ENCODE data around the gene SSUH2.
"Not testable (repeated sequence)": the region's sequence is repeated elsewhere in the genome, so short reads cannot be mapped to it uniquely, and the experiment has no call there.

SSUH2 gene

GRCh38 chr3:8593021-8593827 lies 51.4 kb downstream of the SSUH2 start:
- H3K27ac ChIP-seq = no peak overlapping the region
- H3K36me3 ChIP-seq (ENCODE audit: insufficient read depth, low read length) = no peaks in the 10 kb centered on the region
- no peak for DNase-seq (ENCODE audit: low read depth, low spot score)
- TF ChIP-seq FOXP2 (optimal IDR thresholded peaks at IDR 0.05; ENCODE audit: control extremely low read depth, extremely low read length, insufficient read depth) (no peak), POLR2AphosphoS5 (IDR thresholded peaks at IDR 0.05; ENCODE audit: borderline replicate concordance, low read depth, low read length) (no peak), EZH2 (IDR thresholded peaks at IDR 0.05) (no peak)
- H3K9me3 ChIP-seq (ENCODE audit: low read depth, low read length) = no peaks in the 10 kb centered on the region
- H3K9ac ChIP-seq (ENCODE audit: insufficient read length) = no peak overlapping the region
- H3K4me3 ChIP-seq = no peak overlapping the region

GRCh38 chr3:8589880-8590556 lies 54.6 kb downstream of the SSUH2 start:
- H3K27ac ChIP-seq = no peak overlapping the region
- H3K4me3 ChIP-seq = no peak overlapping the region
- H3K9ac ChIP-seq (ENCODE audit: insufficient read length) = no peak overlapping the region
- no peaks in the 10 kb centered on the region for H3K36me3 ChIP-seq (ENCODE audit: insufficient read depth, low read length)
- no peak for TF ChIP-seq EZH2 (IDR thresholded peaks at IDR 0.05)
- TF ChIP-seq FOXP2 (optimal IDR thresholded peaks at IDR 0.05; ENCODE audit: control extremely low read depth, extremely low read length, insufficient read depth) = no peak
- TF ChIP-seq POLR2AphosphoS5 (IDR thresholded peaks at IDR 0.05; ENCODE audit: borderline replicate concordance, low read depth, low read length) = no peak
- no peaks in the 10 kb centered on the region for H3K9me3 ChIP-seq (ENCODE audit: low read depth, low read length)
- DNase-seq (ENCODE audit: low read depth, low spot score) = no peak

GRCh38 chr3:8584661-8585060 lies 59.9 kb downstream of the SSUH2 start:
- H3K9me3 ChIP-seq (ENCODE audit: low read depth, low read length) = no peaks in the 10 kb centered on the region
- TF ChIP-seq EZH2 (IDR thresholded peaks at IDR 0.05) = no peak
- TF ChIP-seq POLR2AphosphoS5 (IDR thresholded peaks at IDR 0.05; ENCODE audit: borderline replicate concordance, low read depth, low read length) = no peak
- TF ChIP-seq FOXP2 (optimal IDR thresholded peaks at IDR 0.05; ENCODE audit: control extremely low read depth, extremely low read length, insufficient read depth) = no peak

GRCh38 chr3:8581806-8582445 lies 62.7 kb downstream of the SSUH2 start:
- no peak overlapping the region for H3K4me3 ChIP-seq
- H3K9ac ChIP-seq (ENCODE audit: insufficient read length) = no peak overlapping the region
- DNase-seq (ENCODE audit: low read depth, low spot score) = no peak
- no peaks in the 10 kb centered on the region for H3K36me3 ChIP-seq (ENCODE audit: insufficient read depth, low read length)
- no peak for TF ChIP-seq POLR2AphosphoS5 (IDR thresholded peaks at IDR 0.05; ENCODE audit: borderline replicate concordance, low read depth, low read length)
- no peak for TF ChIP-seq EZH2 (IDR thresholded peaks at IDR 0.05)
- TF ChIP-seq FOXP2 (optimal IDR thresholded peaks at IDR 0.05; ENCODE audit: control extremely low read depth, extremely low read length, insufficient read depth) = no peak
- H3K27ac ChIP-seq = no peak overlapping the region
- H3K9me3 ChIP-seq (ENCODE audit: low read depth, low read length) = no peaks in the 10 kb centered on the region

More at GRCh38 chr3:8584661-8585060, 59.9 kb downstream of the SSUH2 start:
- DNase-seq (ENCODE audit: low read depth, low spot score) = no peak
- Histone ChIP-seq H3K36me3 (ENCODE audit: insufficient read depth, low read length) (no peaks in the 10 kb centered on the region), H3K27ac (no peak overlapping the region), H3K4me3 (no peak overlapping the region), H3K9ac (ENCODE audit: insufficient read length) (no peak overlapping the region)

- no peak overlapping the region for H3K9ac ChIP-seq (ENCODE audit: insufficient read length)
- no peaks in the 10 kb centered on the region for H3K9me3 ChIP-seq (ENCODE audit: low read depth, low read length)
- no peak overlapping the region for H3K27ac ChIP-seq
- H3K4me3 ChIP-seq = no peak overlapping the region
- no peak for DNase-seq (ENCODE audit: low read depth, low spot score)
- H3K36me3 ChIP-seq (ENCODE audit: insufficient read depth, low read length) = no peaks in the 10 kb centered on the region
- TF ChIP-seq EZH2 (IDR thresholded peaks at IDR 0.05) (no peak), POLR2AphosphoS5 (IDR thresholded peaks at IDR 0.05; ENCODE audit: borderline replicate concordance, low read depth, low read length) (no peak), FOXP2 (optimal IDR thresholded peaks at IDR 0.05; ENCODE audit: control extremely low read depth, extremely low read length, insufficient read depth) (no peak)
Observed at GRCh38 chr3:8581373-8581772, 63.2 kb downstream of the SSUH2 start.

GRCh38 chr3:8580434-8580833 lies 64.2 kb downstream of the SSUH2 start:
- DNase-seq (ENCODE audit: low read depth, low spot score); H3K36me3 ChIP-seq (ENCODE audit: insufficient read depth, low read length): not testable (repeated sequence)

GRCh38 chr3:8579943-8580342 lies 64.7 kb downstream of the SSUH2 start:
- no peak for DNase-seq (ENCODE audit: low read depth, low spot score)
- no peak overlapping the region for H3K9ac ChIP-seq (ENCODE audit: insufficient read length)
- no peaks in the 10 kb centered on the region for H3K36me3 ChIP-seq (ENCODE audit: insufficient read depth, low read length)
- H3K27ac ChIP-seq = no peak overlapping the region
- TF ChIP-seq FOXP2 (optimal IDR thresholded peaks at IDR 0.05; ENCODE audit: control extremely low read depth, extremely low read length, insufficient read depth) = no peak
- TF ChIP-seq EZH2 (IDR thresholded peaks at IDR 0.05) = no peak
- no peaks in the 10 kb centered on the region for H3K9me3 ChIP-seq (ENCODE audit: low read depth, low read length)
- H3K4me3 ChIP-seq = no peak overlapping the region

More at GRCh38 chr3:8580434-8580833, 64.2 kb downstream of the SSUH2 start:
- not testable (repeated sequence) for H3K9ac ChIP-seq (ENCODE audit: insufficient read length); H3K4me3 ChIP-seq; H3K27ac ChIP-seq; H3K9me3 ChIP-seq (ENCODE audit: low read depth, low read length)

GRCh38 chr3:8579096-8579495 lies 65.5 kb downstream of the SSUH2 start:
- no peaks in the 10 kb centered on the region for H3K9me3 ChIP-seq (ENCODE audit: low read depth, low read length)
- H3K27ac ChIP-seq = no peak overlapping the region
- H3K36me3 ChIP-seq (ENCODE audit: insufficient read depth, low read length) = no peaks in the 10 kb centered on the region
- H3K9ac ChIP-seq (ENCODE audit: insufficient read length) = no peak overlapping the region
- TF ChIP-seq FOXP2 (optimal IDR thresholded peaks at IDR 0.05; ENCODE audit: control extremely low read depth, extremely low read length, insufficient read depth) (no peak), POLR2AphosphoS5 (IDR thresholded peaks at IDR 0.05; ENCODE audit: borderline replicate concordance, low read depth, low read length) (no peak), EZH2 (IDR thresholded peaks at IDR 0.05) (no peak)
- H3K4me3 ChIP-seq = no peak overlapping the region
- no peak for DNase-seq (ENCODE audit: low read depth, low spot score)
